Fibroblast of skin of scalp (primary cell): ENCODE results near the gene ADARB2.

Experiments used
- DNase-seq: peaks from one replicate; pipeline ENCODE4 v3.0.0-alpha.2; 2013

ADARB2 gene

GRCh38 chr10:1214071-1214675 lies 523.2 kb downstream of the ADARB2 start:
- no peak for DNase-seq

GRCh38 chr10:1213252-1214070 lies 523.9 kb downstream of the ADARB2 start:
- DNase-seq = no peak

- DNase-seq = no peak
Observed at GRCh38 chr10:1212571-1213141, 524.7 kb downstream of the ADARB2 start.

- no peak for DNase-seq
Observed at GRCh38 chr10:1211844-1212570, 525.3 kb downstream of the ADARB2 start.

- DNase-seq = no peak
Observed at GRCh38 chr10:1210667-1211066, 526.7 kb downstream of the ADARB2 start.

- DNase-seq = no peak
Observed at GRCh38 chr10:1209355-1209979, 527.9 kb downstream of the ADARB2 start.

- DNase-seq = no peak
Observed at GRCh38 chr10:1208366-1209311, 528.7 kb downstream of the ADARB2 start.

- DNase-seq = no peak
Observed at GRCh38 chr10:1206601-1207000, 530.7 kb downstream of the ADARB2 start.

DNA sequence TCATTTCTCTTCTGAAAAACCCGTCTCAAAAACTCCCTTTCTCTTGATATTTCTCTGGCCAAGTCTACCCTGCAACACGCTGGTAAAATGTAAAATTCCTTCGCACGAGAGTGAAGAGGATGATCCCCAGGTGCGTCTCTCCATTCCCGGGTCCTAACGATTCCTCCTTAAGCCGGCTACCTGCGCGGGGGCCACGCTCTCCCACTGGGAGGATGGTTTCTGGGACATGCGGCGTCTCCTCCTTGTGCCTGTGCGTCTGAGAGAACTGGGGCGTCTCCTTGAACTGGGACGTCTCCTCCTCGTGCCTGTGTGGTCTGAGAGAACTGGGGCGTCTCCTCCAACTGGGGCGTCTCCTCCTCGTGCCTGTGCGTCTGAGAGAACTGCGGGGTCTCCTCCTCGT lies 531.2 kb downstream of the ADARB2 start:
- no peak for DNase-seq

DNA sequence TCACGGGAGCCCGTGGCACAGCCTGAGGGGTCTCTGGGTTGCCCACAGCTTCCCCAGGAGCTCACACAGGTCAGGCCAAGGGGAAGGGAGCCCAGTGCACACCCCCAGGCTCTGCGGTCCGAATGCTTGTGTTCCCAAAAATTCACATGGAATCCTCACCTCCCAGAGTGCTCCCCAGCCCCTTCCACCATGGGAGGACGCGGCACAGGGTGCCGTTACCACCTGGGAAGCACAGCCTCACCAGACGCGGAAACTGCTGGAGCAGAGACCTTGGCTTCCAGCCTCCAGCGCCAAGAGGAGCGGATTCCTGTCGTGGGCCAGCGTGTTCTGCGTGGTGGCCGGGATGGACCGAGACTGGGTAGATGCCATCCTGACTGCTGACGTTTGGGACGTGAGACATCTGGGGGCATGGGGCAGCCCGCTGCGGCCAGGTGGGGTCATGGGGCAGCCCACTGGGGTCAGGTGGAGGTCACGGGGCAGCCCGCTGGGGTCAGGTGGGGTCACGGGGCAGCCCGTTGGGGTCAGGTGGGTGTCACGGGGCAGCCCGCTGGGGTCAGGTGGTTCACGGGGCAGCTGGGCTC lies 531.8 kb downstream of the ADARB2 start:
- no peak for DNase-seq

DNA sequence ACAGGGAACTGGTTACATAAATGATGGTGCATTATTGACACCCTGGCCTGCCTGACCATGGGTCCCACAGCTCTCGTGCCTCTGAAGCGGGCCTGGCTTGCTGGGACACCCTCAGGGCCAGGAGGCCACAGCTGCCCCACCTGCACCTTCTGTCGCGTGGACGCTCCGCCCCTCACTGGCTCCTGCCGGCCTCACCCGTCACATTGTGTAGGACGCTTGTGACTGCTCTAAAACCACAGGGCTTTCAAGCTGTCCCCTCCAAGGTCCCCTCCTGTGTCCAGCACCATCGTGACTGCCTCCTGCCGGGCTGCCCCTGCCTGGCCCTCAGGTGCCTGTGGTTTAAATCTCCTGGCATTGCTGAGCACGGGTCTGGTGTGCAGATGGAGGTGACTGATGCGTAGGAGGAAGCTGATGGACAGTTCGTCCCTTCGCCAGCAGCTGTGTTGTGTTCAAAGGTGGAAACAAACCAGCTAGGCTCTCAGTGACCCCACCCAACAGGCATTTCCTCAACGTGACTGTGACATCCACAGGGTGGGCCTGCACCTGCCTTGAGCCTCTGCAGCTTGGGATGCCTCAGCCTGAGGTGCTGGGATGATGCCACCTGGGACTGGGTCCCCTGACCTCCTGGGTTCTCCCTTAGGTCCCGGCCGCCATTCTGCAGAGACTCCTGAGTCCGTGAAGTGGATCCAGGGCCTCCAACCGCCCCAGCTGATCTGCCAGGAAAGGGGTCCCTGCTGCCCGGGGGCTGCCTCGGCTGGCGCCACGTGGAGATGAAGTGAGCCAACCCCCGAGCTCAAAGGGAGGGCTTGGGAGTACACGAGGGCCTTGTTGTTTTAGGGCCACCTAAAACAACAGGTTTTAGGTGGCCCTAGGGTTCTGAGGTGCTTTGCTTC lies 532.6 kb downstream of the ADARB2 start:
- DNase-seq = no peak

DNA sequence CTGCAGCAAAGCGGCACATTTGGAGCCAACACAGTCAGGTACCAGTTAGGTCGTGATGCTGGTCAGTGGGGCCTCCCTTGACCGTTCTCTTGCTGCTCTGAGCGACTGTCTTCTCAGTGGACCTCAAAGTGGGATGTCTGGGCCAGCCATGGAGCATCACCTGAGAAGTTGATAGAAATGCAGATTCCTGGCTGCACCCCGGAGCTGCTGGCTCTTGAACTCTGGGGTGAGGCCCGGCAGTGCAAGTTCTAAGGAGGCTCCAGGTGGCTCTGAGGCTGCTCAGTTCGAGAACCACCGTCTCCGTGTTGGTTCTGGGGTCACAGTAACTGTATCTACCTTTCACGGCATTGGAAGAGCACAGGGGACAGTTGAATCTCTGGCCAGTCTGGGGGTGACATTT lies 533.6 kb downstream of the ADARB2 start:
- no peak for DNase-seq

GRCh38 chr10:1203216-1203615 lies 534.1 kb downstream of the ADARB2 start:
- no peak for DNase-seq

- DNase-seq = no peak
Observed at GRCh38 chr10:1202343-1202742, 535.0 kb downstream of the ADARB2 start.

DNA sequence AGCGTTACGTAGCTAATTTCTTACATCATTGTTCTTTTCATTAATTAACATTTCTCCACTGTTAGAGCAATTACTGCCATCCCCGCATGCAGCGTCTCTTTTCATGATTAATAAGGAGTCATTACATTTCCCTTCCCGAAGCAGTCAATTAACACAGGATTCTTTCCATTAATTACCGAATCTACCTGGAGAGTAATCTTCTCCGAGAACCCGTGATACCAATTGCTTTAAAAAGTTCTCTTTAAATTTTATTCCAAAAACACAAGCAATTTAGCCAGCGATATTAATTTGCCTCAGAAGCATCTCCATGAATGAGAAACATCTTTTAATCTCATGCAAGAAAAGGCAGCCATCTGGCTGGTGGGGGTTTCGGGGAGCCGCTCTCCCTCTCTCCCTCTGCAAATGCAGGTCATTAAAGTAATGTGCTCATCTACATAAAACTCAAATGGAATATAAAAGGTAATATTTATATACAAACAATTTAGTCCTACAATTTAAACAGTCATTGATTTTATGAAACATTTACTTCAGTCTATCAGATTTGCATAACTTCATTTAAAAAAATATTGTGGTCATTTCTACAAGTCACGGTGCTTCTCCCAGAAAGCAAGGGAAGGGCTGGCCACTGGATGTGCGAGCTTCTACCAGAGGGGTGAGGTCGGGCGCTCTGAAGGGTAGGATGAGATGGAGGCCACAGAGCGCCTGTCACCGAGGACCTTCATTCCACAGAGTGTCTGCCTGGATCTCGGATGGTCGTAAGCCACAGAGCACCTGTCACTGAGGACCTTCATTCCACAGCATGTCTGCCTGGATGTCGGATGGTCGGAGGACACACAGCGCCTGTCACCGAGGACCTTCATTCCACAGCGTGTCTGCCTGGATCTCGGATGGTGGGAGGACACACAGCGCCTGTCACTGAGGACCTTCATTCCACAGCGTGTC lies 536.2 kb downstream of the ADARB2 start:
- DNase-seq = no peak

DNA sequence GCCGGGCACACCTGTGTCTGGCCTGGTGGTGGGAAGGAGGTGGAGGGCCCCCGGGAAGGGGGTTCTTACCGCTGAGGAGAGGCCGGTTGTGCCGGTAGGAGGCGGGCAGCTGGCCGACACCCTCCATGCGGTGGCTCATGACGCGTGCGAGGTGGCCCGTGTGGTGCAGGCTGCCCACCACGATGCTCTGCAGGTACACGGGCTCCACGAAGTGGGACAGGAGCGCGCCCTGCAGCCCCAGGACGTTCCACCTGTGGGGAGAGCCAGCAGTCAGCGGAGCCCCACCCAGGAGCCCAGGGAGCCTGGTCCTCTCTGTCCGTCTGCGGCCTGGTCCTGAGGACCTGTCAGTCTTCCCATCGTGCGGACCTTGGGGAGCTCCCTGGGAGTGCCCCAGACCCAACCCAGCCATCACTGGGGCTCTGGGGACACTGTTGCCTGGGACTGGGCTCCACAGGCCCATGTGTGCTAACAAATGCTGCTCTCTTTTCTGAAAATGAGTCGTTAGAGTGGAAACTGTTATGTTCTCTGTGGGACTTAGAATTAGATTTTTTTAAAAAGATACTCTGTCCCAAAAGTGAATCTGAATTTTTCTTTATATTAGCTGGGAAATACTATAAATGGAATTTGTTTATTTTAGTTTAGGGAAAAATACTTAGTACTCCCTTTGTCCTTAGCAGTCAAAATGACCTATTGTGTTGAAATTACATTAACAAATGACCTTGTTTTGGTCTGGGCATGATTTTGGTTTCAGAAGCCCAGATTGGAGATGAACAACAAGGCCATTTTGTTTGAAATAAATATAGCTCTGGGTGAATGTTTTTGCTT lies 537.2 kb downstream of the ADARB2 start:
- DNase-seq = no peak

- DNase-seq = no peak
Observed at GRCh38 chr10:1199345-1199673, 538.0 kb downstream of the ADARB2 start.
